ENCODE data around the gene MPHOSPH6. TPM values are rescaled to one million over a fixed set of nuclear protein-coding genes. Genes with fewer than 3 reads are reported as not detected.
A peak's percentile ranks its signal among the peaks of the same experiment; 100 is the strongest.
"Not testable (repeated sequence)": the region's sequence is repeated elsewhere in the genome, so short reads cannot be mapped to it uniquely, and the experiment has no call there.

The MPHOSPH6 gene
- 10 to 100 TPM; 39.8 to 41.0 TPM for total RNA-seq

- Mint-ChIP-seq H3K4me3 (peak within 1 kb of the TSS; percentile 84), H3K27ac (peak within 1 kb of the TSS; percentile 92), H3K36me3 (peaks cover 35% of the 10 kb centered on the region), H3K9me3 (no peaks in the 10 kb centered on the region), H3K27me3 (peaks cover 37% of the 10 kb centered on the region), H3K4me1 (peaks cover 20% of the 10 kb centered on the region)
- DNase-seq: peak; percentile 90
Observed at GRCh38 chr16:82169861-82170845, at the start of gene MPHOSPH6. TSS of gene MPHOSPH6 (minus strand) at chr16:82170224. CDS start at chr16:82170175, 49 bp downstream.

DNA sequence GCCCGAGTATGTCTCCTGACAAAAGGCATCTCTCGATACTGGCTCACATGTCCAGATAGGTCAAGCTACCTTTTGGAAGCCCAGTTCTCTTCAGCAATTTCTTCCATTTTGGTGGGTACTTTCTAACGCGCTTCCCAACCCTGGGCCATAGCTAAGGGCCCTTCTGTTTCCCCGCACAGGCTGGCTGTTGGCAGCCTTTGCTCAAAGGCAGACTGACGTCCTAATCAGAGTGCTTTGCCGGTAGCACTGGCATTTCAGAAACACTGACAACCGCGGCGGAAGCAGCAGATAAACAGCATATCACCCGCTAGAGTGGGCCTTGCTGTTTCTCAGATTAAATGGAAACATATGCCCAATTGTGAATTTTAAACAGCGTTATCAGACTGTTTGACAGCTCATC is 49.3 kb upstream of the MPHOSPH6 start:
- Mint-ChIP-seq H3K27ac (no peak overlapping the region), H3K4me3 (no peak overlapping the region), H3K36me3 (no peaks in the 10 kb centered on the region), H3K9me3 (peaks cover 2% of the 10 kb centered on the region), H3K4me1 (no peaks in the 10 kb centered on the region), H3K27me3 (peaks cover 6% of the 10 kb centered on the region)
- no peak for DNase-seq

GRCh38 chr16:82209314-82209713 is 39.3 kb upstream of the MPHOSPH6 start:
- H3K36me3 Mint-ChIP-seq, H3K4me3 Mint-ChIP-seq, DNase-seq, H3K27ac Mint-ChIP-seq, H3K4me1 Mint-ChIP-seq, H3K9me3 Mint-ChIP-seq: not testable (repeated sequence)
- H3K27me3 Mint-ChIP-seq: peaks cover 22% of the 10 kb centered on the region

- no peak overlapping the region for H3K4me3 Mint-ChIP-seq
- H3K4me1 Mint-ChIP-seq: no peaks in the 10 kb centered on the region
- H3K9me3 Mint-ChIP-seq: no peaks in the 10 kb centered on the region
- no peaks in the 10 kb centered on the region for H3K27me3 Mint-ChIP-seq
- DNase-seq: no peak
- H3K36me3 Mint-ChIP-seq: peaks cover 4% of the 10 kb centered on the region
- no peak overlapping the region for H3K27ac Mint-ChIP-seq
Observed at GRCh38 chr16:82203198-82203597, 33.2 kb upstream of the MPHOSPH6 start.

GRCh38 chr16:82201926-82202325 is 31.9 kb upstream of the MPHOSPH6 start:
- no peaks in the 10 kb centered on the region for H3K27me3 Mint-ChIP-seq
- H3K4me3 Mint-ChIP-seq: no peak overlapping the region
- no peak for DNase-seq
- H3K36me3 Mint-ChIP-seq: peaks cover 4% of the 10 kb centered on the region
- no peaks in the 10 kb centered on the region for H3K4me1 Mint-ChIP-seq
- no peaks in the 10 kb centered on the region for H3K9me3 Mint-ChIP-seq
- H3K27ac Mint-ChIP-seq: no peak overlapping the region

- no peak for DNase-seq
- Mint-ChIP-seq H3K27ac (no peak overlapping the region), H3K4me1 (no peaks in the 10 kb centered on the region), H3K4me3 (no peak overlapping the region), H3K27me3 (no peaks in the 10 kb centered on the region), H3K9me3 (no peaks in the 10 kb centered on the region), H3K36me3 (peaks cover 4% of the 10 kb centered on the region)
Observed at GRCh38 chr16:82201351-82201750, 31.3 kb upstream of the MPHOSPH6 start.

DNA sequence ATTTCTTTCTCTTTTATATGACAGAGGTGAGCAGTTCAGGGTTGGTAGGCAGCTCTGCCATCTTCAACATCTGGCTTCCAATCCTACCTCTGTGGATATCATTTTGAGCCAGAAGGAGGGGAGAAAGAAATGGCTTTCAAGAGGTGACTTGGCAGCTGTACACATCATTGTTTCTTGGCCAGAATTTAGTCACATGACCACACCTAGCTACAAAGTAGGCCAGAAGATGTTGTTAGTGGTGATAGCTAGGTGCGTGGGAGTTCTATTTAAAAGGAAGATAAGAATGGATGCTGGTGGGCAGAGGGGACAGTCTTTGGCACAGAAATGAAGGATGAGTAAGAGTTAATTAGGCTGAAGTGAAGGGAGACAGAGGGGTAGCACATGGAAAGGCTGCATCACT is 29.2 kb upstream of the MPHOSPH6 start:
- Mint-ChIP-seq H3K4me3 (no peak overlapping the region), H3K4me1 (no peaks in the 10 kb centered on the region), H3K27ac (no peak overlapping the region), H3K9me3 (no peaks in the 10 kb centered on the region), H3K27me3 (no peaks in the 10 kb centered on the region), H3K36me3 (peaks cover 4% of the 10 kb centered on the region)
- no peak for DNase-seq

GRCh38 chr16:82197540-82198240 is 27.7 kb upstream of the MPHOSPH6 start:
- Mint-ChIP-seq H3K27ac (no peak overlapping the region), H3K27me3 (no peaks in the 10 kb centered on the region), H3K4me3 (no peak overlapping the region), H3K4me1 (peaks cover 8% of the 10 kb centered on the region), H3K36me3 (peaks cover 4% of the 10 kb centered on the region), H3K9me3 (no peaks in the 10 kb centered on the region)
- DNase-seq: no peak

DNA sequence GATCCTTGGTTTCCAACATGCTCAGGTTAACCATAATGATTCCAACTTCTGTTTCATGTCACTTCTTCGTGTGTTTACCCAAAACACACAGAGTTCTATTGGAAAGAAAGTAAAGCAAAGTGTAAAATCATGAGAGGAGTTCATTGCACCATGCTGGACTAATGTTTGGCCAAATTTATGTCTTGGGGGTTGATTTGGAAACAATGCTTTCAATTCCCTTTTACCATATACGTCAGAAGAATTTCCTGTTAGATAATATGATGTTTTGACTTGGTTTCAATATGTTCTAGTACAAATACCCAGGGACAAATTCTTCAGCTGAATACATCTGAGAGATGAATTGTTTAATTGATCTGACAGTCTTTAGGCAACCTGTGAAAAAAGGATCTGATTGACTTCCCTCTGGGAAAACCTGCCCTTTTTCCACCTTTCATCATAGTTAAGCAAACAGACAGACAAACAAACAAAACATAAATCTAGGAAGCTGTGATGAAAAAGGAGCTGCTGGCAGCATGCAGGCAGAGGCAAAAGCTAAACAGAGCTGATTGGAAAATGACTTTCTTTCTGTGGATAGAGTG is 26.0 kb upstream of the MPHOSPH6 start:
- no peak for DNase-seq
- Mint-ChIP-seq H3K27ac (no peak overlapping the region), H3K4me1 (peaks cover 13% of the 10 kb centered on the region), H3K4me3 (no peak overlapping the region), H3K9me3 (no peaks in the 10 kb centered on the region), H3K27me3 (no peaks in the 10 kb centered on the region), H3K36me3 (peaks cover 2% of the 10 kb centered on the region)

DNA sequence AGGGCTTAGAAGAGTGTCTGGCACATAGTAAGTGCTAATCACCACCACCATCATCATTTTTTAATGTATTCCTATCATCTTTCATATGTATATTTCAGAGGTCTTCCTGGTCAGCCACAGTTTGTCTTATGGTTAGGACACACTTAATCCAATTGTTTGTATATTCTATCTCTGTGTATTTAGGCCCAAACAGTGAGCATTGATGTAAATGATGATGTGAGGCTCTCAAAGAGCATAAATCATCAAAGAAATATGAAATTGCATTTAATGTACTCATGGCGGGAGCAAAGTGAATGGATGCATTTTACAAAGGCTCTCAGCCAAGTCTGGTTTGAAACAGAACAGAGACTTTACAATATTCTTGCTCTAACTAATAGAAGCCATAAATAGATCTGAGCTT is 24.1 kb upstream of the MPHOSPH6 start:
- no peak overlapping the region for H3K4me3 Mint-ChIP-seq
- peaks cover 5% of the 10 kb centered on the region for H3K27me3 Mint-ChIP-seq
- no peaks in the 10 kb centered on the region for H3K9me3 Mint-ChIP-seq
- DNase-seq: no peak
- H3K27ac Mint-ChIP-seq: no peak overlapping the region
- peaks cover 1% of the 10 kb centered on the region for H3K36me3 Mint-ChIP-seq
- H3K4me1 Mint-ChIP-seq: peaks cover 13% of the 10 kb centered on the region

DNA sequence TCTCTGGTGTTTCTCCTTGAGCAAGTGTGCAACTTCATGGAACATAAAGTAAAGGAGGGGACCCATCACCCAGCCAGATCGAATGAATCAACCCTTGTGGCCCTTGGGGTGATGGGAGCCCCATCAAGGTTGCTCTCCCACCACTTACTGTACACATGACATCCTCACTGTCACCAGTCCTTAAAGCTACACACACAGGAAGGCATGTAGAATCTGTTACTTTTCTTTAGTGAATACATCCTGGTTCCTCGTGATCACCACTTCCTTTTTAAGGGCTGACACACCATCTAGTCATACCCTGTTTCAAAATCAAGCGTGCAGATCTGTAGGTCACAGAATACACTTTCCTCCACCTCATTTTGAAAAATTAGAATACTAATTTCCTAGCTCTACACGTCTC is 22.6 kb upstream of the MPHOSPH6 start:
- Mint-ChIP-seq H3K4me3 (peak overlapping the region; percentile 47), H3K36me3 (peaks cover 1% of the 10 kb centered on the region), H3K27me3 (peaks cover 5% of the 10 kb centered on the region), H3K9me3 (no peaks in the 10 kb centered on the region), H3K27ac (peak overlapping the region; percentile 89), H3K4me1 (peaks cover 19% of the 10 kb centered on the region)
- DNase-seq: peak; percentile 7

- Mint-ChIP-seq H3K4me3 (no peak overlapping the region), H3K27me3 (peaks cover 15% of the 10 kb centered on the region), H3K27ac (no peak overlapping the region), H3K4me1 (peaks cover 25% of the 10 kb centered on the region), H3K9me3 (no peaks in the 10 kb centered on the region), H3K36me3 (peaks cover 1% of the 10 kb centered on the region)
- DNase-seq: no peak
Observed at GRCh38 chr16:82190386-82190785, 20.4 kb upstream of the MPHOSPH6 start.

DNA sequence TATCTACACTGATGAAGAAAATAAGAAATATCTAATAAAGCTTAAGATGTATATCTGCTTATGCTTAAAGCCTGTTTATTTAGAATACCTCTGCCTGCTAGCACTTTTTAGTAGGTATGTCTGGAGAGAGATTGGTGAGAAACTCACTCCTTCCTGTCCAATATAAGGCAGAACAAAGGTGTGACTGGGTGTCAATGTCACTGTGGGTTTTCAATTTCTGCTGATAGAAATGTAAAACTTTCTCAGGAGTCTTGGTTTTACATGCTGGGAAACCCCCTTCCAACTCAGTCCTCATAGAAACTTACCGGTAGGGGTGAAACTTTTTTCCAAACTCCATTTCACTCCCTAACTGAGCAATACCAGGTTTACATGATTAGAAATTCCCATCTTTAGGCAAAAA is 17.8 kb upstream of the MPHOSPH6 start:
- Mint-ChIP-seq H3K4me1 (peaks cover 18% of the 10 kb centered on the region), H3K36me3 (peaks cover 1% of the 10 kb centered on the region), H3K27me3 (peaks cover 28% of the 10 kb centered on the region), H3K27ac (no peak overlapping the region), H3K9me3 (no peaks in the 10 kb centered on the region), H3K4me3 (no peak overlapping the region)
- peak; percentile 8 for DNase-seq

DNA sequence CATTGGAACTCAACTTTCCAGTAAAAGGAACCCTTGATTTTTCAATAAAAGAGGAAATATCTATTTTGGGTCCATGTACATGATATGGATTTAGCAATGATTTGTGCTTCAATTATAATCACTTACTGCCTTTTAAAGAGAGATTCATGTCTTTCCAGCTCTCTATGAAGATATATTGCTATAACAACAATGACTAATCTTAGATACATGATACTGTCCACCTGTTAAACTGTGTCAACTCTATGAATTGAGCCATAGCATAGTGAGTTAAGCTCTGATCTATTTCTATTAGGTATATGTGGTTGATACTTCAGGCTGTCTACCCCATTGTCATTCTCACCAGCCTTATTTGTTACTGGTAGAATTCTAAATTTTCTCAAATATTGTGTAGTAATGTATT is 15.0 kb upstream of the MPHOSPH6 start:
- H3K4me3 Mint-ChIP-seq: no peak overlapping the region
- no peaks in the 10 kb centered on the region for H3K9me3 Mint-ChIP-seq
- no peaks in the 10 kb centered on the region for H3K36me3 Mint-ChIP-seq
- no peak overlapping the region for H3K27ac Mint-ChIP-seq
- peaks cover 12% of the 10 kb centered on the region for H3K4me1 Mint-ChIP-seq
- no peak for DNase-seq
- H3K27me3 Mint-ChIP-seq: peaks cover 35% of the 10 kb centered on the region

DNA sequence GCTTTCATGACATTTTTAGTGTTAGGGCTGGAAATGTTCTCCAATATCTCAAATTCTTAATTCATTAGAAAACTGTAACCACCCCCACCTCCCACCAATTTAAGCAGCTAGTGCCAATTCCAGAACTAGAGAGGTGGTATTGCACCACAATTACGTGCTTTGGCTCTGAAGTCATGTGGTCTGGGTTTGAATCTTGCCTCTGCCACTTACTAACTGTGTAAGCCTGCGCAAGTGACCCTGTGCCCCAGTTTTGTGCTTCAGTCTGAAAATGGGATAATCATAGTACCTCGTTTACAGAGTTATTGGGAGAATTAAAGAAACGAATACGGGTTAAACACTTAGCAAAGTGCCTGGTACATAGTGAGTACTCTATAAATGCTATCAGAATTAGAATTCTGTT is 14.2 kb upstream of the MPHOSPH6 start:
- no peak for DNase-seq
- H3K36me3 Mint-ChIP-seq: no peaks in the 10 kb centered on the region
- H3K9me3 Mint-ChIP-seq: no peaks in the 10 kb centered on the region

More for the DNA sequence above, 14.2 kb upstream of the MPHOSPH6 start:
- Mint-ChIP-seq H3K27ac (no peak overlapping the region), H3K4me3 (no peak overlapping the region), H3K4me1 (peaks cover 12% of the 10 kb centered on the region), H3K27me3 (peaks cover 32% of the 10 kb centered on the region)
